ENCODE data around the gene ADCY7. TPM values are rescaled to one million over a fixed set of nuclear protein-coding genes. Genes with fewer than 3 reads are reported as not detected.

Gene ADCY7
- total and polyA plus RNA-seq, 9 of the 15 experiments (the other 6 are each of a cell fraction or from before 2014, with no cell fraction given) = 2.3 to 108 (median 28.6) TPM

DNA sequence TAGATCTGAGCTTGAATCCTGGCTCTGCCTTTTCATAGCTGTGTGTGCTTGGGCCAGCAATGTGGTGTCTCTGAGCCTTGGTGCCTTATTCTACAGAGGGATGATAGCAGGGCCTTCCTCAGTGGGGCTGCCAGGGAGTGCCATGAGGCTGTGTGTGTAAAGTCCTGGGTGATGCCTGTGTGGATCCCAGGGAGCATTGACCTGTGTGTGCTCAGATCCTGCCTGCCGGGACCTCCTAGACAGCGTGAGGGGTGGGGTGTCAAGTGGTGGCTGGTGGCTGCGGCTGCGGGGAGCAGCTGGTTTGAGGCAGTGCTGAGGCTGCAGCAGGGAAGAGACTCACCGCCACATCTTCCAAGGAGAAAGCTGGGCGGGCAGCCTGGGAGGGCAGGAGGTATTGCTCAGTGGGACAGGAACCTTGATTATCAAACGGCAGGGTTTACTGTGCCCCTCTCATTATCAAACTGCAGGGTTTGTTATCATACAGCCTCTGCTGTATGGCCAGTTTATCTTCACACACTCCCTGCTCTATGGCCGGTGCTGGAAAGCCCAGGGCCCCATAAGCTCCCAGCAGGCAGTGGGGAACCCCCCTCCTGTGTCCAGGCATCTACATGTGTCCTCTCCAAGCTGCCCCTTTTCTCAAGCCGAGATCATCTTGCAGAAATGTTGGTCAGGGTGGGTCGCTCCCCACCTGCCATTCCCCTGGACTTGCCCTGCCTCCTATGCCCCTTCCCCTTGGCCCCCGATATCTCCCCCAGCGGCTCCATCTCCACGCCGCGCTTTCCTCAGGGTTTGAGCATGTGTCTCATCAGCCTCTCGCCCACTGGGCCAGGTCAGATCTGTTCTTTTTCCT, 3.1 kb upstream of the ADCY7 start (continued):
- TF ChIP-seq, protein P1, sequence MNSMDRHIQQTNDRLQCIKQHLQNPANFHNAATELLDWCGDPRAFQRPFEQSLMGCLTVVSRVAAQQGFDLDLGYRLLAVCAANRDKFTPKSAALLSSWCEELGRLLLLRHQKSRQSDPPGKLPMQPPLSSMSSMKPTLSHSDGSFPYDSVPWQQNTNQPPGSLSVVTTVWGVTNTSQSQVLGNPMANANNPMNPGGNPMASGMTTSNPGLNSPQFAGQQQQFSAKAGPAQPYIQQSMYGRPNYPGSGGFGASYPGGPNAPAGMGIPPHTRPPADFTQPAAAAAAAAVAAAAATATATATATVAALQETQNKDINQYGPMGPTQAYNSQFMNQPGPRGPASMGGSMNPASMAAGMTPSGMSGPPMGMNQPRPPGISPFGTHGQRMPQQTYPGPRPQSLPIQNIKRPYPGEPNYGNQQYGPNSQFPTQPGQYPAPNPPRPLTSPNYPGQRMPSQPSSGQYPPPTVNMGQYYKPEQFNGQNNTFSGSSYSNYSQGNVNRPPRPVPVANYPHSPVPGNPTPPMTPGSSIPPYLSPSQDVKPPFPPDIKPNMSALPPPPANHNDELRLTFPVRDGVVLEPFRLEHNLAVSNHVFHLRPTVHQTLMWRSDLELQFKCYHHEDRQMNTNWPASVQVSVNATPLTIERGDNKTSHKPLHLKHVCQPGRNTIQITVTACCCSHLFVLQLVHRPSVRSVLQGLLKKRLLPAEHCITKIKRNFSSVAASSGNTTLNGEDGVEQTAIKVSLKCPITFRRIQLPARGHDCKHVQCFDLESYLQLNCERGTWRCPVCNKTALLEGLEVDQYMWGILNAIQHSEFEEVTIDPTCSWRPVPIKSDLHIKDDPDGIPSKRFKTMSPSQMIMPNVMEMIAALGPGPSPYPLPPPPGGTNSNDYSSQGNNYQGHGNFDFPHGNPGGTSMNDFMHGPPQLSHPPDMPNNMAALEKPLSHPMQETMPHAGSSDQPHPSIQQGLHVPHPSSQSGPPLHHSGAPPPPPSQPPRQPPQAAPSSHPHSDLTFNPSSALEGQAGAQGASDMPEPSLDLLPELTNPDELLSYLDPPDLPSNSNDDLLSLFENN (IDR thresholded peaks at IDR 0.05; ENCODE audit: low read depth in 2 of 2, low read length in 2 of 2) = no peak; a peak in 1 of 4 replicates
- TF ChIP-seq ZBTB8A (IDR thresholded peaks at IDR 0.05; ENCODE audit: partially characterized antibody) = no peak
- TF ChIP-seq CREM (IDR thresholded peaks at IDR 0.05; ENCODE audit: low read depth) = peak; percentile 55
- TF ChIP-seq PHF8 (IDR thresholded peaks at IDR 0.05; ENCODE audit: borderline replicate concordance, low read length) = peak; percentile 29; the same call in 1 of the 2 replicates
- no peak for TF ChIP-seq KLF13 (tag; IDR thresholded peaks at IDR 0.05; ENCODE audit: borderline replicate concordance, low read depth)
- TF ChIP-seq ETV5 (CRISPR knock-in tag; IDR thresholded peaks at IDR 0.05; ENCODE audit: low read depth) = peak; percentile 48; the same call in 1 of the 2 replicates
- TF ChIP-seq CREBBP (IDR thresholded peaks at IDR 0.05; ENCODE audit: low read depth, low read length) = no peak
- TF ChIP-seq, protein P2, sequence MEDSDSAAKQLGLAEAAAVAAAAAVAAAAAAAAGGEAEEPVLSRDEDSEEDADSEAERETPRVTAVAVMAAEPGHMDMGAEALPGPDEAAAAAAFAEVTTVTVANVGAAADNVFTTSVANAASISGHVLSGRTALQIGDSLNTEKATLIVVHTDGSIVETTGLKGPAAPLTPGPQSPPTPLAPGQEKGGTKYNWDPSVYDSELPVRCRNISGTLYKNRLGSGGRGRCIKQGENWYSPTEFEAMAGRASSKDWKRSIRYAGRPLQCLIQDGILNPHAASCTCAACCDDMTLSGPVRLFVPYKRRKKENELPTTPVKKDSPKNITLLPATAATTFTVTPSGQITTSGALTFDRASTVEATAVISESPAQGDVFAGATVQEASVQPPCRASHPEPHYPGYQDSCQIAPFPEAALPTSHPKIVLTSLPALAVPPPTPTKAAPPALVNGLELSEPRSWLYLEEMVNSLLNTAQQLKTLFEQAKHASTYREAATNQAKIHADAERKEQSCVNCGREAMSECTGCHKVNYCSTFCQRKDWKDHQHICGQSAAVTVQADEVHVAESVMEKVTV (CRISPR knock-in tag; IDR thresholded peaks at IDR 0.05) = no peak
- peak; percentile 59 for TF ChIP-seq POLR2A (conservative IDR thresholded peaks at IDR 0.05)
- TF ChIP-seq POLR3G (IDR thresholded peaks at IDR 0.05; ENCODE audit: extremely low read depth, insufficient read length, insufficient replicate concordance) = no peak
- TF ChIP-seq, protein P3, sequence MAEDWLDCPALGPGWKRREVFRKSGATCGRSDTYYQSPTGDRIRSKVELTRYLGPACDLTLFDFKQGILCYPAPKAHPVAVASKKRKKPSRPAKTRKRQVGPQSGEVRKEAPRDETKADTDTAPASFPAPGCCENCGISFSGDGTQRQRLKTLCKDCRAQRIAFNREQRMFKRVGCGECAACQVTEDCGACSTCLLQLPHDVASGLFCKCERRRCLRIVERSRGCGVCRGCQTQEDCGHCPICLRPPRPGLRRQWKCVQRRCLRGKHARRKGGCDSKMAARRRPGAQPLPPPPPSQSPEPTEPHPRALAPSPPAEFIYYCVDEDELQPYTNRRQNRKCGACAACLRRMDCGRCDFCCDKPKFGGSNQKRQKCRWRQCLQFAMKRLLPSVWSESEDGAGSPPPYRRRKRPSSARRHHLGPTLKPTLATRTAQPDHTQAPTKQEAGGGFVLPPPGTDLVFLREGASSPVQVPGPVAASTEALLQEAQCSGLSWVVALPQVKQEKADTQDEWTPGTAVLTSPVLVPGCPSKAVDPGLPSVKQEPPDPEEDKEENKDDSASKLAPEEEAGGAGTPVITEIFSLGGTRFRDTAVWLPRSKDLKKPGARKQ (CRISPR knock-in tag; IDR thresholded peaks at IDR 0.05) = no peak
- TF ChIP-seq ZNF644 (tag; IDR thresholded peaks at IDR 0.05; ENCODE audit: low read depth) = no peak
- TF ChIP-seq DIDO1 (tag; IDR thresholded peaks at IDR 0.05; ENCODE audit: low read depth) = no peak
- no peak for TF ChIP-seq BCL6 (CRISPR knock-in tag; IDR thresholded peaks at IDR 0.05)
- TF ChIP-seq, protein P4, sequence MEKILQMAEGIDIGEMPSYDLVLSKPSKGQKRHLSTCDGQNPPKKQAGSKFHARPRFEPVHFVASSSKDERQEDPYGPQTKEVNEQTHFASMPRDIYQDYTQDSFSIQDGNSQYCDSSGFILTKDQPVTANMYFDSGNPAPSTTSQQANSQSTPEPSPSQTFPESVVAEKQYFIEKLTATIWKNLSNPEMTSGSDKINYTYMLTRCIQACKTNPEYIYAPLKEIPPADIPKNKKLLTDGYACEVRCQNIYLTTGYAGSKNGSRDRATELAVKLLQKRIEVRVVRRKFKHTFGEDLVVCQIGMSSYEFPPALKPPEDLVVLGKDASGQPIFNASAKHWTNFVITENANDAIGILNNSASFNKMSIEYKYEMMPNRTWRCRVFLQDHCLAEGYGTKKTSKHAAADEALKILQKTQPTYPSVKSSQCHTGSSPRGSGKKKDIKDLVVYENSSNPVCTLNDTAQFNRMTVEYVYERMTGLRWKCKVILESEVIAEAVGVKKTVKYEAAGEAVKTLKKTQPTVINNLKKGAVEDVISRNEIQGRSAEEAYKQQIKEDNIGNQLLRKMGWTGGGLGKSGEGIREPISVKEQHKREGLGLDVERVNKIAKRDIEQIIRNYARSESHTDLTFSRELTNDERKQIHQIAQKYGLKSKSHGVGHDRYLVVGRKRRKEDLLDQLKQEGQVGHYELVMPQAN (IDR thresholded peaks at IDR 0.05; ENCODE audit: borderline replicate concordance) = no peak
- TF ChIP-seq, protein P5, sequence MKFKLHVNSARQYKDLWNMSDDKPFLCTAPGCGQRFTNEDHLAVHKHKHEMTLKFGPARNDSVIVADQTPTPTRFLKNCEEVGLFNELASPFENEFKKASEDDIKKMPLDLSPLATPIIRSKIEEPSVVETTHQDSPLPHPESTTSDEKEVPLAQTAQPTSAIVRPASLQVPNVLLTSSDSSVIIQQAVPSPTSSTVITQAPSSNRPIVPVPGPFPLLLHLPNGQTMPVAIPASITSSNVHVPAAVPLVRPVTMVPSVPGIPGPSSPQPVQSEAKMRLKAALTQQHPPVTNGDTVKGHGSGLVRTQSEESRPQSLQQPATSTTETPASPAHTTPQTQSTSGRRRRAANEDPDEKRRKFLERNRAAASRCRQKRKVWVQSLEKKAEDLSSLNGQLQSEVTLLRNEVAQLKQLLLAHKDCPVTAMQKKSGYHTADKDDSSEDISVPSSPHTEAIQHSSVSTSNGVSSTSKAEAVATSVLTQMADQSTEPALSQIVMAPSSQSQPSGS (CRISPR knock-in tag; IDR thresholded peaks at IDR 0.05) = no peak
- no peak for TF ChIP-seq ZNF124 (CRISPR knock-in tag; IDR thresholded peaks at IDR 0.05)
